ENCODE measurements around the gene PRR23E. TPM values are rescaled to one million over a fixed set of nuclear protein-coding genes. Genes with fewer than 3 reads are reported as not detected.

PRR23E gene
- total and polyA plus RNA-seq, 10 of the 15 experiments (the other 5 are each of a cell fraction or from before 2014, with no cell fraction given) = not detected

DNA sequence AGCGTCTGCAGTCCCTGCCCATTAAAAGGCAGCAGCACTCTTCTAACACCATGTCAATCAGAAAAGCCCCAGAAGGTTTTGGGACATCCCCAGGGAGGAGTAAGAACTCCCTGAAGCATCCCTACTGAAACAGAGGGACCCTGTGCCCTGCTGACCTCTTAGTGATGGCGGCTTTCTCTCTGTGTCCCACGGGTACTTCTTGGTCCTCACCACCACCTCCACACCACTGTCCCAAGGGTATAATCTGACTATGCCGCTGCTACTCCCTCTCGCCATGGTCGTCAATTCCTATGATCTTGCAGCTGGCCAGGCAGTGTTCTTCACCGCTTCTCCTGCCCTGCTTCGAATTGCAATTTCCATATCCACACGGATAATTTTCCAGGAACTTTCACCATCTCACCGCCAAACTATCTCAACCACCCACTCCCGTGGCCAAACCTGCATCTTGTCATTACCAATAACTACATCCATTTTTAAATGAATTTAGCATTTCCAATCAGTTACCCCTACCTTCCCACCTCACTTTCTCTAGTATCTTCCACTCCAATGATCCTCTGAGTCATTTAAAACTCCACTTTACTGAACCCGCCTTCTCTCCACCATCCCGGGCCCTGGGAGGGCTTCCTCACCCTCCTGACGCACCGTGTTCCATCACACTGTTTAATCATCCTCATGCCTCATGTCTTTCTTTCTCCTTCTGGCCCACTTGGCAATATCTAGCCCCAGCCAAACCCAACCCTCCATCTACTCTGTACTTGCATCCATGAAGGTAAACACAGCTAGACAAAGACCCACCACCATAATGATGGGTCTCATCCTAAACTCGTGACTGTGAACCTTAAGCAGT, 23.7 kb downstream of the PRR23E start (continued):
- TF ChIP-seq E2F8 (IDR thresholded peaks at IDR 0.05; ENCODE audit: low read depth, partially characterized antibody) (no peak), EED (IDR thresholded peaks at IDR 0.05; ENCODE audit: low read depth) (peak; percentile 39), PBX3 (IDR thresholded peaks at IDR 0.05; ENCODE audit: insufficient replicate concordance, low read depth, low read length) (peak; percentile 79), CBFB (IDR thresholded peaks at IDR 0.05; ENCODE audit: low read depth) (0 out of 2 replicates have a peak, but pooled peaks have one; percentile 8), MEF2B (IDR thresholded peaks at IDR 0.05; ENCODE audit: partially characterized antibody, poor library complexity, severe bottlenecking) (peak; percentile 100), RUNX3 (IDR thresholded peaks at IDR 0.05; ENCODE audit: low read length) (peak; percentile 37; the same call in 1 of the 2 replicates), SMAD1 (IDR thresholded peaks at IDR 0.05; ENCODE audit: low read depth, partially characterized antibody) (no peak), NFYB (IDR thresholded peaks at IDR 0.05; ENCODE audit: insufficient read depth, low read depth, low read length) (no peak), NFYA (IDR thresholded peaks at IDR 0.05; ENCODE audit: borderline replicate concordance, low read depth, low read length) (no peak), RELA (IDR thresholded peaks at IDR 0.05; ENCODE audit: borderline replicate concordance, partially characterized antibody) (peak; percentile 2), ZNF622 (IDR thresholded peaks at IDR 0.05) (no peak), BACH1 (IDR thresholded peaks at IDR 0.05; ENCODE audit: borderline replicate concordance) (peak; percentile 20; the same call in 1 of the 2 replicates)
- TF ChIP-seq, protein P1, sequence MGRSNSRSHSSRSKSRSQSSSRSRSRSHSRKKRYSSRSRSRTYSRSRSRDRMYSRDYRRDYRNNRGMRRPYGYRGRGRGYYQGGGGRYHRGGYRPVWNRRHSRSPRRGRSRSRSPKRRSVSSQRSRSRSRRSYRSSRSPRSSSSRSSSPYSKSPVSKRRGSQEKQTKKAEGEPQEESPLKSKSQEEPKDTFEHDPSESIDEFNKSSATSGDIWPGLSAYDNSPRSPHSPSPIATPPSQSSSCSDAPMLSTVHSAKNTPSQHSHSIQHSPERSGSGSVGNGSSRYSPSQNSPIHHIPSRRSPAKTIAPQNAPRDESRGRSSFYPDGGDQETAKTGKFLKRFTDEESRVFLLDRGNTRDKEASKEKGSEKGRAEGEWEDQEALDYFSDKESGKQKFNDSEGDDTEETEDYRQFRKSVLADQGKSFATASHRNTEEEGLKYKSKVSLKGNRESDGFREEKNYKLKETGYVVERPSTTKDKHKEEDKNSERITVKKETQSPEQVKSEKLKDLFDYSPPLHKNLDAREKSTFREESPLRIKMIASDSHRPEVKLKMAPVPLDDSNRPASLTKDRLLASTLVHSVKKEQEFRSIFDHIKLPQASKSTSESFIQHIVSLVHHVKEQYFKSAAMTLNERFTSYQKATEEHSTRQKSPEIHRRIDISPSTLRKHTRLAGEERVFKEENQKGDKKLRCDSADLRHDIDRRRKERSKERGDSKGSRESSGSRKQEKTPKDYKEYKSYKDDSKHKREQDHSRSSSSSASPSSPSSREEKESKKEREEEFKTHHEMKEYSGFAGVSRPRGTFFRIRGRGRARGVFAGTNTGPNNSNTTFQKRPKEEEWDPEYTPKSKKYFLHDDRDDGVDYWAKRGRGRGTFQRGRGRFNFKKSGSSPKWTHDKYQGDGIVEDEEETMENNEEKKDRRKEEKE (IDR thresholded peaks at IDR 0.05) = no peak
- TF ChIP-seq, protein P2, sequence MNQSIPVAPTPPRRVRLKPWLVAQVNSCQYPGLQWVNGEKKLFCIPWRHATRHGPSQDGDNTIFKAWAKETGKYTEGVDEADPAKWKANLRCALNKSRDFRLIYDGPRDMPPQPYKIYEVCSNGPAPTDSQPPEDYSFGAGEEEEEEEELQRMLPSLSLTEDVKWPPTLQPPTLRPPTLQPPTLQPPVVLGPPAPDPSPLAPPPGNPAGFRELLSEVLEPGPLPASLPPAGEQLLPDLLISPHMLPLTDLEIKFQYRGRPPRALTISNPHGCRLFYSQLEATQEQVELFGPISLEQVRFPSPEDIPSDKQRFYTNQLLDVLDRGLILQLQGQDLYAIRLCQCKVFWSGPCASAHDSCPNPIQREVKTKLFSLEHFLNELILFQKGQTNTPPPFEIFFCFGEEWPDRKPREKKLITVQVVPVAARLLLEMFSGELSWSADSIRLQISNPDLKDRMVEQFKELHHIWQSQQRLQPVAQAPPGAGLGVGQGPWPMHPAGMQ (IDR thresholded peaks at IDR 0.05; ENCODE audit: borderline replicate concordance) = no peak
- TF ChIP-seq, protein P3, sequence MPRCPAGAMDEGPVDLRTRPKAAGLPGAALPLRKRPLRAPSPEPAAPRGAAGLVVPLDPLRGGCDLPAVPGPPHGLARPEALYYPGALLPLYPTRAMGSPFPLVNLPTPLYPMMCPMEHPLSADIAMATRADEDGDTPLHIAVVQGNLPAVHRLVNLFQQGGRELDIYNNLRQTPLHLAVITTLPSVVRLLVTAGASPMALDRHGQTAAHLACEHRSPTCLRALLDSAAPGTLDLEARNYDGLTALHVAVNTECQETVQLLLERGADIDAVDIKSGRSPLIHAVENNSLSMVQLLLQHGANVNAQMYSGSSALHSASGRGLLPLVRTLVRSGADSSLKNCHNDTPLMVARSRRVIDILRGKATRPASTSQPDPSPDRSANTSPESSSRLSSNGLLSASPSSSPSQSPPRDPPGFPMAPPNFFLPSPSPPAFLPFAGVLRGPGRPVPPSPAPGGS (IDR thresholded peaks at IDR 0.05; ENCODE audit: borderline replicate concordance, insufficient read depth, low read depth, low read length, poor library complexity, severe bottlenecking) = peak; percentile 96
- TF ChIP-seq, protein P4, sequence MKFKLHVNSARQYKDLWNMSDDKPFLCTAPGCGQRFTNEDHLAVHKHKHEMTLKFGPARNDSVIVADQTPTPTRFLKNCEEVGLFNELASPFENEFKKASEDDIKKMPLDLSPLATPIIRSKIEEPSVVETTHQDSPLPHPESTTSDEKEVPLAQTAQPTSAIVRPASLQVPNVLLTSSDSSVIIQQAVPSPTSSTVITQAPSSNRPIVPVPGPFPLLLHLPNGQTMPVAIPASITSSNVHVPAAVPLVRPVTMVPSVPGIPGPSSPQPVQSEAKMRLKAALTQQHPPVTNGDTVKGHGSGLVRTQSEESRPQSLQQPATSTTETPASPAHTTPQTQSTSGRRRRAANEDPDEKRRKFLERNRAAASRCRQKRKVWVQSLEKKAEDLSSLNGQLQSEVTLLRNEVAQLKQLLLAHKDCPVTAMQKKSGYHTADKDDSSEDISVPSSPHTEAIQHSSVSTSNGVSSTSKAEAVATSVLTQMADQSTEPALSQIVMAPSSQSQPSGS (IDR thresholded peaks at IDR 0.05; ENCODE audit: low read length) = peak; percentile 24; the same call in 1 of the 2 replicates
